ENCODE measurements around the gene CEP295NL.
A peak's percentile ranks its signal among the peaks of the same experiment; 100 is the strongest.

CEP295NL gene

DNA sequence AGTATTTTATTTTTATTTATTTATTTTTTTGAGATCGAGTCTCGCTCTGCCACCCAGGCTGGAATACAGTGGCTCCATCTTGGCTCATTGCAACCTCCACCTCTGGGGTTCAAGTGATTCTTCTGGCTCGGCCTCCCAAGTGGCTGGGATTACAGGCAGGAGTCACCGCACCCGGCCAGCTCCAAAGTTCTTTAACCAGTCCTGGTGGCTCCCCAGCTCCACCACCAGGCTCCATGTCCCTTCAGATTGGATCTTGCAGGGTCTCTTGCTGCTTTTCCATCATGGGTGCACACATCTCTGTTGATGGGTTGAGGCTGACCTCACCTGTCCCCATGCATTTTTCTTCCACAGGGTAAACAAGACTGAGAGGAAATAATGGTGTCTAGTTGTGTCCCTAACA is 54.0 kb downstream of the CEP295NL start:
- Mint-ChIP-seq H3K9me3 (no peaks in the 10 kb centered on the region), H3K27ac (no peak overlapping the region), H3K4me3 (no peak overlapping the region), H3K4me1 (peaks cover 7% of the 10 kb centered on the region), H3K27me3 (no peaks in the 10 kb centered on the region)
- DNase-seq (no peak), ATAC-seq (no peak)

DNA sequence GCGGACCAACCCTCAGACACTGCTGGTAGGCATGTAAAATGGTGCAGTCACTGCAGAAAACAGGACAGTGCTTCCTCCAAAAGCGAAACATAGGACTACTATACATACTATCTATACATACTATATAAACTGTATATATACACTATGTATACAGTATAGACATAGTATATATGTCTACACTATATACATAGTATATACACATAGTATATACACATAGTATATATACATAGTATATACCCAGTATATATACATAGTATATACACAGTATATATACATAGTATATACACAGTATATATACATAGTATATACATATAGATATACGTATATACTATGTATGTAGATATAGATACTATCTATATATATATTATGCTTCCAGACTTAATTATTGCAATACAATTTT is 55.9 kb downstream of the CEP295NL start:
- no peaks in the 10 kb centered on the region for H3K9me3 Mint-ChIP-seq
- H3K4me3 Mint-ChIP-seq = no peak overlapping the region
- H3K27ac Mint-ChIP-seq = no peak overlapping the region
- ATAC-seq (no peak), DNase-seq (no peak)
- no peaks in the 10 kb centered on the region for H3K27me3 Mint-ChIP-seq
- peaks cover 21% of the 10 kb centered on the region for H3K4me1 Mint-ChIP-seq

DNA sequence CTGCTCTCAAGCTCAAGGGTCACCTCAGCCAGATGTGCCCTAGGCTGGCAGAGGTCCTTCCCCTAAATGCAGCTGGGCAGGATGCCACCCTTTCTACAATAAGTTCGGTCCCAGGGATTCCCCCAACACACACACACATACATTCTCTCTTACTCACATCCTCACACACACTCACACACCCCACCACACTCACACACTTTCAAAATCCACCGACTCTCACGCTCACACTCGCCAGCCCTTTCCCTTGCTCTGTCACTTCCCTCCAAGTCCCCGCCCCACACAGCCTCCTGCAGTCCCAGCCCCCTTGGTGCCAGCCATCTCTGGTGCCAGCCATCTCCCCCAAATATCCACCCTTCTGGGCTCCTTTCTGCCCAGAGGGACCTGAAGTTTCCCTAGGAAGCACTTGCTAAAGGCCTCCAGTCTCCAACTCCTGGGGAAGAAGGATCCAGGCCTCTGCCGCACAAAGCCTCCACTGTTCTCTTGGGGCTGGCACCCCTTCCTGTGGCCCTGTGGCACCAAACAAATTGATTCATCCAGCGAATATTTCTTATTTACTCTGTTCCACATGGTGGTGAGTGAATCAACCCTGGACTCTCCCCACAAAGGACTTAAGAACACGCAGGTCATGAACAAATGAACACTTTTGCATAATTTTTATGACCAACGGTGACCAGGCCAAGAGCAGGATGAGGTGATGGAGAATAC is 58.5 kb downstream of the CEP295NL start:
- DNase-seq (no peak), ATAC-seq (no peak)
- H3K27me3 Mint-ChIP-seq = no peaks in the 10 kb centered on the region
- H3K4me3 Mint-ChIP-seq = no peak overlapping the region
- H3K4me1 Mint-ChIP-seq = peaks cover 23% of the 10 kb centered on the region
- H3K27ac Mint-ChIP-seq = no peak overlapping the region
- no peaks in the 10 kb centered on the region for H3K9me3 Mint-ChIP-seq

DNA sequence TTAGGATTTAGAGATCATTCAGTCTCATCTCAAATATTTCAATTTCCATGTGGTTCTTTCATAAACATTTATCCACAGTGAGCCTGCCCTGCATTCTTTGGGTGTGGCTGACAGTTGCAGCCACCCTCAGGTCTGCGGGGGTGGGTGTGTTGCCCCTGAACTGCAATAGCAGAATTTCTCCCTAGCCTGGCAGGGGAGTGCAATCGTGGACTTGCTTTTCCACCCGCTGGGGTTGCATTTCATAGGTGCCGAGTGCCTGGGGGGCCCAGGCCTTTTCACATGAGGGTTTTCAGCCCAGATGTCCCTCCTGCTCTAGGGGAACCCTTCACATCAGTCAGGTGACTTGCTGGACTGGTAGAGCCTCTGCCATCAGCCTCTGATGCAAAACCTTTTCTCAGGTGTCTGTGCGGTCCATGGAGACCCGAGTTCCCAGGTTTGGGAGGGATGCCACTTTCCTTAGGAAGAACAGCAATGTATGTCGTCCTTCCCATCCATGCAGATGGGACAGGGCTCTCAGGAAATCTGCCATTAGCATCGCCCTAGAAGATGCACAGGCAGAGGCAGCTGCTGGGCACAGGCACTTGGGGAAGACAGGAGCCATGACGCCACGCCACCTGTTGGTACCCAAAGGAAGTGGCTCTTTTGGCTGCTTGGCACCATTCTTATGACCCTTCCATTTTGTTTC is 60.0 kb downstream of the CEP295NL start:
- no peak for ATAC-seq
- Mint-ChIP-seq H3K27ac (peak overlapping the region in 1 of 2 donors; percentile 80), H3K4me1 (peaks cover 38% of the 10 kb centered on the region), H3K9me3 (no peaks in the 10 kb centered on the region), H3K27me3 (no peaks in the 10 kb centered on the region), H3K4me3 (peak overlapping the region in 1 of 2 donors; percentile 22)
- DNase-seq = peak; percentile 50 to 61

DNA sequence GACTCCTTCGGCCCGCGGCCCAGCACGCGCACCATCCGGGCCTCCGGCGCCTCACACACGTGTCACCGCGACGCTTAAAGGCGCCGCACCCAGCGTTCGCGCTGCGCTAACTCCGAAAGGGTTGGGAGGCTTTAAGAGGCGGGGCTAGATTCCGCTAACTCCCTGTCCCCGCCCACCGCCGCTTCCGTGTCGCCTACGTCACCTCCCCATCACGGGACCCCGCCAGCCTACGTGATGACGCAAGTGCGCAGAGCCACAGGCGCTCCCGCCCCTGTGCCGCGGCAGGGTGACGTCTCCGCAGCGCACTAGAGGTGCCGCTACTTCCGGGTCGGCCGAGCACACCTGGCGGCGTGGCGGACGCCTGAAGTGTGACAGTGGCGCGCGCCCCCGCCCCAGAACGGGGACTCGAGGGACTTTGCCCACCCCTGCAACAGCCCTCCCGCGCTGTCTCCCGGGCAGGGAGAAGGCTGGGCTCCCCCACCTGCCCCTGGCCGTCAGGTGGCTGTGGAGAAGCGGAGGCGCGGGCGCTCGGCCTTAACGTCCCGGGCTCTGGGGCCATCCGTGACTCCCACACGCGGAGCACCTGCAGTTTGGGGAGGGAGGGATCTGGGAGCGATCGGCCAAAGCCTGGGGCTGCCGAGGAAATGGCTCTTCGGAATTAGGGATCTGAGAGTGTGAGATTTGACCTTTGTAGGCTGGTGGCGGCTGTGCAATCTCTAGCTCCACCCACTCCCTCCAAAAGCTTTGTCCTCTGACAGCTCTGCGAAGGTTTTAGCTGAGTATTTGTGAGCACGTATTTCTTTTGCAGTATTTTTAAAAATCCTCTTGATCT is 62.0 kb downstream of the CEP295NL start, which contains the start of gene USP36:
Gene USP36 (minus strand): TSS at position 35 of the 832 bp plus-strand sequence. CDS start 4,451 bp downstream, outside the sequence.
- H3K4me1 Mint-ChIP-seq = peaks cover 47% of the 10 kb centered on the region
- no peaks in the 10 kb centered on the region for H3K9me3 Mint-ChIP-seq

More for the DNA sequence above, 62.0 kb downstream of the CEP295NL start, which contains the start of gene USP36:
- Mint-ChIP-seq H3K27me3 (no peaks in the 10 kb centered on the region), H3K4me3 (peak within 1 kb of the TSS; percentile 77 to 95), H3K27ac (peak within 1 kb of the TSS; percentile 97 to 99)
- DNase-seq (peak; percentile 100), ATAC-seq (peak; percentile 92)
